Nephron (organoid): Measurements from ENCODE around the gene DDX20.

Experiments used
- H3K27ac Mint-ChIP-seq, 3 experiments: 2 replicates each; pipeline ENCODE4 v1.8.0; 2020; ENCODE audit warnings: mixed read lengths in 3 of 3, mild to moderate bottlenecking in 2 of 3, moderate library complexity in 1 of 3
- H3K27me3 Mint-ChIP-seq: 2 replicates; pipeline ENCODE4 v1.8.0; 2021; ENCODE audit warnings: low read depth, mild to moderate bottlenecking, moderate library complexity, mixed read lengths
- H3K36me3 Mint-ChIP-seq: 2 replicates; pipeline ENCODE4 v1.8.0; 2020; ENCODE audit warnings: low read depth, mixed read lengths
- H3K4me1 Mint-ChIP-seq: 2 replicates; pipeline ENCODE4 v1.8.0; 2020; ENCODE audit warnings: mixed read lengths
- H3K4me3 Mint-ChIP-seq, 3 experiments: 2 replicates each; pipeline ENCODE4 v1.8.0; 2020; ENCODE audit warnings: mild to moderate bottlenecking in 3 of 3, mixed read lengths in 3 of 3, moderate library complexity in 2 of 3
- H3K9me3 Mint-ChIP-seq: 2 replicates; pipeline ENCODE4 v1.8.0; 2020; ENCODE audit warnings: mixed read lengths
- TF ChIP-seq, protein P1 (sequence below), 3 experiments: fragments of 200-600 bp; sonication (generic); IDR thresholded peaks; one replicate each; pipeline ENCODE4 v1.5.0; 2021; ENCODE audit warnings: antibody characterized with exemption in 3 of 3; ENCODE audit not compliant: unreplicated experiment in 3 of 3

DDX20 gene

DNA sequence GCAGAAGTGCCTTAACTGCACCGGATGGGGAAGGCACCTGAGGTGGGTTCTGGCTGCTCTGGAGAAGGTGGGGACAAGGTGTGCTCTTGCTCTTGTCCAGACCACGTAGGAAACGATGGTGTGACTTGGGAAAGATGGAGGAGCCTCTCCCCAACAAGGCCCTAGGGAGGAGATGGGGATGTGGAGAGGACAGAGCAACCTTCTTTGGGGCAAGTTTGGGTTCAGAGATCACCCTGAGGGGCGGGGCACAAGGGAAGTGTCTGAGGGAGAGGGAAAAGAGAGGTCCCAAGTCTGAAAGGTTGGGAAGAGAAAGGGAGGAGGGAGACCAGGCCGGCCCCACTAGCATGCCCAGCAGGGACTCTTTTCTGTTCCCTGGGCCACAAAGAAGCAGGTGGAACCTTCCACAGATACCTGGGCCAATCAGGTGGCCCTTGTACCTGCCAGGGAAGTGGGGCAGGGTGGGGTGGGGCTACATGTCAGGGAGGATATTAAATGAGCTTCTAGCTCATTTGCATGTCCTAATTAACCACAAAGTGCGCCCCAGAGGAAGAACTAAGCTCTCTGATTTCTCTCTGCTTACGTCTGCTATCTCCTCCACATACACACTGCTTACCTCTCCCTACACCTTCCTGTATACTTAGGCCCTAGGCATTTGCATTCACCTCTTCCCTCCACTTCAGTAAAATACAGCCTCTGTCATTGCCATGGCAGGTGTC, 32.5 kb upstream of the DDX20 start:
- TF ChIP-seq, protein P1, sequence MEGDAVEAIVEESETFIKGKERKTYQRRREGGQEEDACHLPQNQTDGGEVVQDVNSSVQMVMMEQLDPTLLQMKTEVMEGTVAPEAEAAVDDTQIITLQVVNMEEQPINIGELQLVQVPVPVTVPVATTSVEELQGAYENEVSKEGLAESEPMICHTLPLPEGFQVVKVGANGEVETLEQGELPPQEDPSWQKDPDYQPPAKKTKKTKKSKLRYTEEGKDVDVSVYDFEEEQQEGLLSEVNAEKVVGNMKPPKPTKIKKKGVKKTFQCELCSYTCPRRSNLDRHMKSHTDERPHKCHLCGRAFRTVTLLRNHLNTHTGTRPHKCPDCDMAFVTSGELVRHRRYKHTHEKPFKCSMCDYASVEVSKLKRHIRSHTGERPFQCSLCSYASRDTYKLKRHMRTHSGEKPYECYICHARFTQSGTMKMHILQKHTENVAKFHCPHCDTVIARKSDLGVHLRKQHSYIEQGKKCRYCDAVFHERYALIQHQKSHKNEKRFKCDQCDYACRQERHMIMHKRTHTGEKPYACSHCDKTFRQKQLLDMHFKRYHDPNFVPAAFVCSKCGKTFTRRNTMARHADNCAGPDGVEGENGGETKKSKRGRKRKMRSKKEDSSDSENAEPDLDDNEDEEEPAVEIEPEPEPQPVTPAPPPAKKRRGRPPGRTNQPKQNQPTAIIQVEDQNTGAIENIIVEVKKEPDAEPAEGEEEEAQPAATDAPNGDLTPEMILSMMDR (IDR thresholded peaks at IDR 0.05; ENCODE audit: unreplicated experiment in 3 of 3) = no peak
- H3K4me3 Mint-ChIP-seq = peak overlapping the region in 1 of 3 experiments; percentile 35
- H3K27me3 Mint-ChIP-seq = no peaks in the 10 kb centered on the region
- peak overlapping the region in 2 of 3 experiments; percentile 49 to 55 for H3K27ac Mint-ChIP-seq
- H3K36me3 Mint-ChIP-seq = no peaks in the 10 kb centered on the region
- H3K9me3 Mint-ChIP-seq = no peaks in the 10 kb centered on the region
- peaks cover 79% of the 10 kb centered on the region for H3K4me1 Mint-ChIP-seq

DNA sequence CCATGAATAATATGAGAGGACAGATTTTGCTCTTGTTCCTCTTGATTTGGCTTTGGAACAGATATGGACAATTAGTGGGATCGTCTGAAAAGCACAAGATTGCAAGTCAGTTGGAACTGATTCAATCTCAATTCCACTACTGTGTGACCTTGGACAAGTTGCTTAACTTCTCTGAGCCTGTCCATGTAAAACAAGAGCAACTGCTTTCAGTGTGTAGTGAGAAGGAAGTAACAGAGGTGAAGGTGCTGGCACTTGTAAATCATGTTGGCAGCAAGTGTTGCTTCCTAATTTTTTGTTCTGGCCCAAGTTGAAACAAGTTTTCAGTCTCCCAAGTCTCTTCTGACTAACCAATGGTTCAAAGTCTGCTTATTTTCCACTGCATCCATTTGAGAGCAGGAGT, 31.8 kb upstream of the DDX20 start:
- Mint-ChIP-seq H3K9me3 (no peaks in the 10 kb centered on the region), H3K4me3 (peak overlapping the region in 1 of 3 experiments; percentile 78), H3K4me1 (peaks cover 78% of the 10 kb centered on the region), H3K27ac (peak overlapping the region in 2 of 3 experiments; percentile 67 to 84), H3K27me3 (no peaks in the 10 kb centered on the region), H3K36me3 (no peaks in the 10 kb centered on the region)
- TF ChIP-seq, protein P1 (IDR thresholded peaks at IDR 0.05; ENCODE audit: unreplicated experiment in 3 of 3) = no peak

DNA sequence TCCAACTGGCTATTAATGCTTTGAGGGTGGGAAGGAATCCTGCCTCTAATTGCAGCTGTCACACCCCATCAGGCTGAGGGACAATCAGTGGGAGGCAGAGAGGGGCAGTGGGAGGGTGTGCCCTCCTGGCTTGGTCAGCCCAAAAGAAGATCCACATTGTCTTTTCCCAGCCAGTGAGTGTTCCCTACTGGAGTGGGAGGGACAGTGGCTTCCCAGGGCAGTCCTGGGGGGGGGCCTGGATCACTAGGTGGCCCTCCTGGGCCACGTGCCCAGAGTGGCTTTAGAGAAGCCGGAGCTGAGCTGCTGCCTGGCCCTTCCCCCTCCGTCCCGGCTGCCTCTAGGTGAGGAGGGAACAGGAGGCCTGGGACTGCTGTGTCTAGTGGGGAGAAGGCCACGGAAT, 30.5 kb upstream of the DDX20 start:
- H3K4me3 Mint-ChIP-seq = peak overlapping the region in 2 of 3 experiments; percentile 50 to 78
- no peaks in the 10 kb centered on the region for H3K9me3 Mint-ChIP-seq
- H3K36me3 Mint-ChIP-seq = no peaks in the 10 kb centered on the region
- peak overlapping the region; percentile 67 to 84 (median 83) for H3K27ac Mint-ChIP-seq
- H3K27me3 Mint-ChIP-seq = no peaks in the 10 kb centered on the region
- peaks cover 81% of the 10 kb centered on the region for H3K4me1 Mint-ChIP-seq
- TF ChIP-seq, protein P1 (IDR thresholded peaks at IDR 0.05; ENCODE audit: unreplicated experiment in 3 of 3) = no peak

- Mint-ChIP-seq H3K36me3 (no peaks in the 10 kb centered on the region), H3K4me3 (no peak overlapping the region), H3K27ac (peak overlapping the region in 1 of 3 experiments; percentile 54), H3K27me3 (no peaks in the 10 kb centered on the region), H3K9me3 (no peaks in the 10 kb centered on the region), H3K4me1 (peaks cover 77% of the 10 kb centered on the region)
- TF ChIP-seq, protein P1 (IDR thresholded peaks at IDR 0.05; ENCODE audit: unreplicated experiment in 3 of 3) = no peak
Measured at GRCh38 chr1:111727056-111727455, 28.6 kb upstream of the DDX20 start.

- Mint-ChIP-seq H3K36me3 (no peaks in the 10 kb centered on the region), H3K27me3 (peaks cover 5% of the 10 kb centered on the region), H3K27ac (peak overlapping the region; percentile 55 to 84 (median 60)), H3K4me3 (peak overlapping the region in 1 of 3 experiments; percentile 58), H3K4me1 (peaks cover 59% of the 10 kb centered on the region), H3K9me3 (no peaks in the 10 kb centered on the region)
- TF ChIP-seq, protein P1 (IDR thresholded peaks at IDR 0.05; ENCODE audit: unreplicated experiment in 3 of 3) = no peak
Measured at GRCh38 chr1:111729271-111729921, 26.3 kb upstream of the DDX20 start.
